HG03457 (cell line): ENCODE data around the gene SPACA5B.
"Not testable (repeated sequence)": the region's sequence is repeated elsewhere in the genome, so short reads cannot be mapped to it uniquely, and the experiment has no call there.

Source experiments
- ATAC-seq: cut with Tn5 transposase; IDR thresholded peaks from one replicate; pipeline ENCODE4 v1.9.1; 2021; ENCODE audit warnings: moderate number of reproducible peaks; ENCODE audit not compliant: unreplicated experiment

Gene SPACA5B

GRCh38 chrX:48130326-48130725, at the start of gene SPACA5B:
TSS of gene SPACA5B (plus strand) at chrX:48130626. CDS start at chrX:48130688, 62 bp downstream.
- not testable (repeated sequence) for ATAC-seq

DNA sequence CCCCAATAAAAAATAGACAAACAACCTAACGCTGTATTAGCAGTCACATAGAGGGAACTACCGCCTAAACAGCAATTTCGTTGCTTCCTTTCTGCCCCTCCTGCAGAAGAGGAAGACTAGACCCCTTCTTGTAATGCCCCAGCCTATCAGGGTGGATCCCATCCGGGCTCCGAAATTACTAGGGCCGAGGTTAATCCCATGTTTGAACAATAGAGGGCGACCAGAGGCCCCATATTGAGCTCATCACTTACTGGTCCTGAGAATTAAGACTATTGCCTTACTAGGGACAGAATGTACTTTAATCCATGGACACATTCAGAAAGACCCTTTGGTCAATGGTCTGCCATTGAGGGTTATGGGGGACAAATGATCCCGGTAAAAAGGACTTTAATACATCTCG, 47.2 kb upstream of the SPACA5B start:
- ATAC-seq = no peak

DNA sequence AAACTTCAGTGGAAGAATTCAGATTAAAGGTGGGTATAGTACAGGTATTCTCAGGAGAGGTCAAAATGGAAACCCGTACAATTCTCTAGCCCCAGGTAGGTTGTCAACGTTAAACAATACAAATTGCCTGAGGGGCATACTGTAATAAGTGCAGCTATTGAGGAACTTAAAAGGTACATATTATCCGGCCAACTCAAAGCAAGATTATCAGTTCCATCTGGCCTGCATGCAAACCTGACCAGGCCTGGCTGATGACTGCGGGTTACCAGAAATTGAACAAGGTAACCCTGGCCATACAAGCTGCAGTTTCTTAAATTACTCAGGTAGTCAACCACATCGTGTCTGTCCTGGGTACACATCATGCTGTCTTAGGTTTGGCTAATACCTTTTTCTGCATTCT, 46.7 kb upstream of the SPACA5B start:
- ATAC-seq = no peak

- ATAC-seq = no peak
These were observed 44.3 kb upstream of the SPACA5B start for GRCh38 chrX:48086082-48086481.

DNA sequence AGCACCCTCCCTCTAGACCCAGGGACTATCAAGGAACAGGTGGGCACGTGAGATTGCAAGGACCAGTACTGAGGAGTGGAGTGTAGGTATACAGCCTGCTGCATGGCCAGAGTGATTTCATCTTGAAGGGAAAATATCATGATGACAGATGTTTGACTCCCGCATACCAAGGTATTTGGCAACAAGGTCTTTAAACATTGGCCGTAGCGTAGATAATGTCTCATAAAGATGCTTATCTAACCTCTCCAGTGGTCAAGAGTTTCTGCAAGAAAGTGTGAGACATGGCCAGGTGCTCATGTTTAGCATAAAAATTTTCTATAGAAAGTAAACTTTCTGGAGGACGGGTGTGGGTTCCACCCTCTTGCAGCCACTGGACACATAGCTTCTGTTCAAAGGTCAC, 40.3 kb upstream of the SPACA5B start:
- no peak for ATAC-seq

DNA sequence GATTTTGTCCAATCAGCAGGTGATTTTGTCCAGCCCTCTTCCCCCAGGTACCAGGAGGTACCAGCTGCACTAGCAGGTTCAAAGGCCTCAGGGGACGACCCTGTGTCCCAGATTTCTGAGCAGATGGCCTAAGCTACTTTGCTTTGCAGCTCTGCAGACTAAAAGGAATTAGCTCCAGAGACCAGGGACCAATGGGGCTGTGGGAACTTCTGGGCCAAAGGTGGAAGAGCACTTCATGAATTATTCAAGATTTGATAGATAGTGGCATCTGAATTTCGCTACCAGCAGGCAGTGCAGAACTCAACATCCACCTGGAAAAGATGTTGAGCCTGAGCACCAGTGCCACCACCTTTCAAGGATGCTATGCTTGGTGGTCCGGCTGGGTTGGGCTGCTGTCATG, 37.9 kb upstream of the SPACA5B start:
- ATAC-seq = not testable (repeated sequence)

DNA sequence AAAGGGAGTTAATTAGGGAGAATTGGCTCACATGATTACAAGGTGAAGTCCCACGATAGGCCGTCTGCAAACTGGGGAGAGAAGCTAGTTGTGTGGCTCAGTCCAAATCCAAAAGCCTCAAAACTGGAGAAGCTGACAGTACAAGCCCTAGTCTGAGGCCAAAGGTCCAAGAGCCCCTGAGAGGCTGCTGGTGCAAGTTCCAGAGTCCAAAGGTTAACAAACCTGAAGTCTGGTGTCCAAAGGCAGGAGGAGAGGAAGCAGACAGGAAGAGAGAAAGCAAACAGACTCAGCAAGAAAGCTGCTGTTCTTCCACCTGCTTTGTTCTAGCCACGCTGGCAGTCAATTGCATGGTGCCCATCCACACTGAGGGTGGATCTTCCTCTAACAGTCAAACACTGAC, 29.0 kb upstream of the SPACA5B start:
- no peak for ATAC-seq

GRCh38 chrX:48102874-48103374, 27.5 kb upstream of the SPACA5B start:
- no peak for ATAC-seq

- ATAC-seq = no peak
These were observed 22.7 kb upstream of the SPACA5B start for GRCh38 chrX:48107717-48108116.

- ATAC-seq = not testable (repeated sequence)
These were observed 5.1 kb upstream of the SPACA5B start for GRCh38 chrX:48125286-48125685.

DNA sequence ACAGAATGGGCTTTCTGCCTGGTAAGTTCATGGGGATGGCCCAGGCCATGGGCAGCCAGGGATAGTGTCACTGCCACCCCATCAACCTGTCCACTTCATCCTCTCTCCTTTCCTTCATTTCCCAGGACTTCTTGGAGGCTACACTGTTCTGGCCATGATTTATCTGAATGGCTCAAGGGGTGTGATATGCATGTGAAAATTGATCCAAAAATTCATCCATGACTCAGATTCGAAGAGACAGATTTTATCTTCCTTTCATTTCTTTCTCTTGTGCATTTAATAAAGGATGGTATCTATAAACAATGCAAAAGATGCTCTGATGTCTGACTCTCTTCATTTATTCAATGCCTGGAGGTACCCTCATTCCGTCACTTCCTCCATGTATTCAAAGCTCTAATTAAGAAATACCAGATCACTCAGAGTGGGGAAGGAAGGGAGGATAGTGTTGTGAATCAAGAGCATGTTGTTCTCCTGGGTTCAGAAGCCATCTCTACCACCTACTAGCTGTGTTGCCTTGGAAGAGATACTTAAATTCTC, 1.9 kb downstream of the SPACA5B start:
- not testable (repeated sequence) for ATAC-seq

DNA sequence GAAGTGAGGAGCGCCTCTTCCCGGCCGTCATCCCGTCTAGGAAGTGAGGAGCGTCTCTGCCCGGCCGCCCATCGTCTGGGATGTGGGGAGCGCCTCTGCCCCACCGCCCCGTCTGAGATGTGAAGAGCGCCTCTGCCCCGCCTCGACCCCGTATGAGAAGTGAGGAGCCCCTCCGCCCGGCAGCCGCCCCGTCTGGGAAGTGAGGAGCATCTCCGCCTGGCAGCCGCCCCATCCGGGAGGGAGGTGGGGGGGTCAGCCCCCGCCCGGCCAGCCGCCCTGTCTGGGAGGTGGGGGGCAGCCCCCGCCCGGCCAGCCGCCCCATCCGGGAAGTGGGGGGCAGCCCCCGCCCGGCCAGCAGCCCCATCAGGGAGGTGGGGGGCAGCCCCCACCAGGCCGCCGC, 8.7 kb downstream of the SPACA5B start:
- not testable (repeated sequence) for ATAC-seq

DNA sequence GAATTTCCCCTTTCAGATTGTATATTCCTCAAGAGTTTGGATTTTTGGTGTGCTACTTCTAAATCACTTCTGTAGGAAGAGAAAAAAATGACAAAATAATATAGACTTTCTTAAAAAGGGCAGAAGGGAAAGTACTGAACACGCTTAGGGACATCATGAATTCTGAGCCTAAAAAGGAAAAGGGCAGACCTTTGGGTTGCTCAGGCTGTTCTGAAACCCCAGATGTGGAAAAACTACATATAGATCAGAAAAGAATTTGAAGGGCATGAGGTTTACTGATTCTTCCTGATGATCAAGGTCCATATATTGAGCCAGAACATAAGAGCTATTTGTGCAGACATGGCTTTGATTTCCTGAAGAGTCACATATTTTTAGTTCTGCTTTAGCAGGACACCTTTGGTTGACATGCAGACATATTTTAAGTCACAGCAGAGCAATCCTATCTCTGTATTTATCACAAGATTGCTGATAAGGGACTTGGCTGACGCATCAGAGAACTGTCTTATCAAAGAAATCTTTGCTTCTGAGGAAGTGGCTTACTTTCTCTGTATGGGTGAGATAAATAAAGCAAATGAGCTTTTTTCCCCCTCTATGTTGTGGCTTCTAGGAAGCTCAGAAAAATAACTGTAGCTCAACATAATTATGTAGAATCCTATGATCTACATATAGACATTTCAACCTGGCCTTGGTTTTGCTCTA, 11.5 kb downstream of the SPACA5B start:
- ATAC-seq = not testable (repeated sequence)

DNA sequence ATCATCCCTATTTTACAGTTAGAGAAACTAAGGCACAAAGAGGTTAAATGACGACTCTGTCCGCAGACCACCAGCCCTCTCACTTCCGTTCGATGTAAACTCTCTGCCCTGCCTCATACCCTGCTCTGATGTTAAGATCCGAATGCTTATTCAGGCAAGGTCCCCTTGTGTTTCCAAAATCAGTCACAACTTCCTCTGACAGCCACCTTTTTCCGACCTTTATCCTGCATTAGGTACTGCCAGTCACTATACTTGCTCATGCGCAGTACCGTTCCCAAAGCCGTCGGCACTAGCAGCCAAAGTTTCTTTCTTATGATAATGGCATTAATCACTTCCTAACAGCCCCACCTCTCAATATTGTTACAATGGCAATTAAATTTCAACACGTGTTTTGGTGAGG, 12.3 kb downstream of the SPACA5B start:
- not testable (repeated sequence) for ATAC-seq

DNA sequence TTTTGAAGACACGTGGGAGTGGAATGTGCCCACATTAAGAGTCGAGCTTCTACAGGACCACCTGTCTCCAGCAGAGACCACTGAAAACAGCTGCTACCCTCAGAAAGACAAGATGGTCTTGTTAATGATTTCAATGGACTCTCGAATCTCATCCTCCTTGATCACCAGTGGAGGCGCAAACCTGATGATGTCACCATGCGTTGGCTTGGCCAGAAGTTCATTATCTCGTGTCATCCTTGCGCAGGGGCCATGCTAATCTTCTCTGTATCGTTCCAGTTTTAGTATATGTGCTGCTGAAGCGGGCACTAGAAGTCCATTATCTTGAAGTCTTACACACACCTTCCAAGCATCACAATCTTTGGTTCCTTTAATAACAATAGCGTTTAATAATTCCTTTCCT, 23.3 kb downstream of the SPACA5B start:
- no peak for ATAC-seq

GRCh38 chrX:48154796-48155195, 24.4 kb downstream of the SPACA5B start:
- no peak for ATAC-seq

GRCh38 chrX:48156014-48156413, 25.6 kb downstream of the SPACA5B start:
- no peak for ATAC-seq

DNA sequence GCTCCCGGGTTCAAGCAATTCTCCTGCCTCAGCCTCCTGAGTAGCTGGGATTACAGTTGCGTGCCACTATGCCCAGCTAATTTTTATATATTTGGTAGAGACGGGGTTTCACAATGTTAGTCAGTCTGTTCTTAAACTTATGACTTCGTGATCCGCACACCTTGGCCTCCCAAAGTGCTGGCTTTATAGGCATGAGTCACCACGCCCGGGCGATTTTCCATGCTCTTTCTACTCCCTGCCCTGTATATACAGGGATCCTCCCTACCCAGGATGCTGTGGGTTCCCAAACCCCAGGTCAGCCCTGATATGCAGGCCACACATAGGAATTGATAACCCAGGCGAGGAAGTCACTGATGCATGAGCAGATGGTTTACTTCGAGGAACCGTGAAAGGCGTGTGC, 34.8 kb downstream of the SPACA5B start:
- ATAC-seq = no peak

DNA sequence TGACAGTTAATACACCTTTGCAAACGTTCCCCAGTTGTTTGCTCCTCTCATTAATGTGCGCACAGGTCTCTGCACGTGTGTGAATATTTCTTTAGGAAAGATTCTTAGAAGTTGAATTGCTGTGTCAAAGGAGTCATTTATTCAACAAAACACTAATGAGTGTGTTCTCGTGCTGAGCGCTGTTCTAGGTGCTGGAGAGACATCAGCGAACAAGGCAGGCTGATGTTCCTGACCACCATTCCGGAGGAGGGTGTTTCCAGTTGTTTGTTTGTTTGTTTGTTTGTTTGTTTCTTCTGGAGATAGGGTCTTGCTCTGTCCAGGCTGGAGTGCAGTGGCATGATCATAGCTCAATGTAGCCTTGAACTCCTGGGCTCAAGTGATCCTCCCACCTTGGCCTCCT, 35.9 kb downstream of the SPACA5B start:
- not testable (repeated sequence) for ATAC-seq

- ATAC-seq = no peak
These were observed 49.3 kb downstream of the SPACA5B start for GRCh38 chrX:48179691-48180090.

GRCh38 chrX:48180811-48181210, 50.4 kb downstream of the SPACA5B start:
- ATAC-seq = no peak

GRCh38 chrX:48181882-48182281, 51.5 kb downstream of the SPACA5B start:
- ATAC-seq = not testable (repeated sequence)
